K562 (cell line): ENCODE data around the gene ENOX2. TPM values are rescaled to one million over a fixed set of nuclear protein-coding genes. Genes with fewer than 3 reads are reported as not detected.

Experiments used
- ATF7 ChIP-seq: fragments of 450-650 bp; IDR thresholded peaks from 2 replicates; pipeline ENCODE4 v1.7.1; 2014; ENCODE audit warnings: mild to moderate bottlenecking, moderate library complexity
- CBX2 ChIP-seq: fragments of 200-600 bp; sonication (generic); IDR thresholded peaks from one replicate; pipeline ENCODE4 v1.6.1; 2012; ENCODE audit warnings: mild to moderate bottlenecking, low read length, inconsistent platforms; ENCODE audit not compliant: insufficient read depth, poor library complexity, severe bottlenecking
- CBX3 ChIP-seq, 2 experiments: IDR thresholded peaks; 1 replicate in 1 of 2; 2 replicates in 1 of 2; pipeline ENCODE4 v1.6.1; 2012; ENCODE audit warnings: inconsistent platforms in 2 of 2, low read length in 2 of 2, borderline replicate concordance in 1 of 2, control low read depth in 1 of 2
- ERF ChIP-seq: fragments of 450-650 bp; formaldehyde crosslinking; IDR thresholded peaks from 2 replicates; pipeline ENCODE4 v1.4.0; 2020; ENCODE audit warnings: mild to moderate bottlenecking, mixed read lengths
- PTBP1 ChIP-seq: fragments of 200-400 bp; formaldehyde crosslinking; IDR thresholded peaks from 2 replicates; pipeline ENCODE4 v1.6.1; 2017; ENCODE audit warnings: low read depth, low read length
- SLC30A9 ChIP-seq: fragments of 250-450 bp; sonication (Bioruptor Pico); IDR thresholded peaks from 2 replicates; pipeline ENCODE4 v1.8.0; 2022; ENCODE audit warnings: mild to moderate bottlenecking, moderate library complexity
- SMARCA5 ChIP-seq: fragments of 450-650 bp; IDR thresholded peaks from 2 replicates; pipeline ENCODE4 v1.6.1; 2016
- TAF9B ChIP-seq: fragments of 450-650 bp; IDR thresholded peaks from 2 replicates; pipeline ENCODE4 v1.6.1; 2018; ENCODE audit warnings: mild to moderate bottlenecking; ENCODE audit not compliant: partially characterized antibody
- TAL1 ChIP-seq: fragments of 450-650 bp; IDR thresholded peaks from 2 replicates; pipeline ENCODE4 v1.6.1; 2016; ENCODE audit warnings: mild to moderate bottlenecking
- TEAD4 ChIP-seq, 2 experiments: sonication (generic) in 1 of 2; formaldehyde crosslinking in 1 of 2; IDR thresholded peaks; 2 replicates each; pipeline versions ENCODE4 v1.6.1 to v1.8.0; 2012 to 2022; ENCODE audit warnings: borderline replicate concordance in 1 of 2, inconsistent platforms in 1 of 2, low read length in 1 of 2, mild to moderate bottlenecking in 1 of 2, missing genetic modification reagents in 1 of 2
- TRIM24 ChIP-seq, 2 experiments: fragments of 450-650 bp; IDR thresholded peaks; 2 replicates each; pipeline ENCODE4 v1.6.1; 2016
- ZNF143 ChIP-seq: sonication (generic); formaldehyde crosslinking; IDR thresholded peaks from 2 replicates; pipeline ENCODE4 v1.9.0; 2022; ENCODE audit warnings: mild to moderate bottlenecking, missing genetic modification reagents
- ZNF274 ChIP-seq: IDR thresholded peaks from 2 replicates; pipeline ENCODE4 v1.6.1; 2011; ENCODE audit warnings: low read depth, mild to moderate bottlenecking, low read length, moderate library complexity, borderline replicate concordance
- ZNF445 ChIP-seq: fragments of 250-450 bp; sonication (Bioruptor Pico); IDR thresholded peaks from 2 replicates; pipeline ENCODE4 v1.4.0; 2020; ENCODE audit warnings: low read depth, mild to moderate bottlenecking, moderate library complexity
- polyA plus RNA-seq, 8 experiments: library from polyadenylated mRNA; depleted of rRNA in 4 of 8; stranded (reverse) in 5 of 8; unstranded in 3 of 8; fragments of >200 nt; fragmentation: Nextera tagmentation in 2 of 8; fragmentation: Illumina TruSeq in 1 of 8; extraction: Ambion mirVana in 2 of 8; extraction: Trizol in 1 of 8; gene quantifications; 2 replicates each; pipeline versions ENCODE4 v1.2.1 to v1.2.3, GENCODE V29; 2011 to 2014; ENCODE audit warnings: inconsistent platforms in 1 of 8, missing spikeins in 1 of 8
- total RNA-seq, 7 experiments: library from RNA; depleted of rRNA in 6 of 7; stranded (reverse); fragments of >200 nt in 6 of 7; fragmentation: Illumina TruSeq in 2 of 7; extraction: Trizol in 2 of 7; gene quantifications; 2 replicates each; pipeline versions ENCODE4 v1.2.1 to v1.2.3, GENCODE V29; 2011 to 2021; ENCODE audit warnings: low replicate concordance in 1 of 7
- TF ChIP-seq, protein P1 (sequence below): fragments of 250-450 bp; sonication (Bioruptor Pico); IDR thresholded peaks from 2 replicates; pipeline ENCODE4 v1.4.0; 2020
- TF ChIP-seq, protein P2 (sequence below): sonication (generic); formaldehyde crosslinking; IDR thresholded peaks from 2 replicates; pipeline ENCODE4 v1.8.0; 2022; ENCODE audit warnings: missing genetic modification reagents, mild to moderate bottlenecking, moderate library complexity, borderline replicate concordance
- TF ChIP-seq, protein P3 (sequence below): fragments of 450-650 bp; IDR thresholded peaks from 2 replicates; pipeline ENCODE4 v1.6.1; 2016
- TF ChIP-seq, protein P4 (sequence below): fragments of 450-650 bp; IDR thresholded peaks from one replicate; pipeline ENCODE4 v1.6.1; 2018; ENCODE audit warnings: mild to moderate bottlenecking, moderate library complexity; ENCODE audit not compliant: partially characterized antibody
- TF ChIP-seq, protein P5 (sequence below), 2 experiments: fragments of 450-650 bp in 1 of 2; sonication (generic) in 1 of 2; formaldehyde crosslinking in 1 of 2; IDR thresholded peaks in 1 of 2; conservative IDR thresholded peaks in 1 of 2; 2 replicates each; pipeline versions ENCODE4 v1.6.1 to v1.8.1; 2016 to 2023; ENCODE audit warnings: mild to moderate bottlenecking in 2 of 2, moderate library complexity in 2 of 2, inconsistent platforms in 1 of 2, missing genetic modification reagents in 1 of 2

Gene ENOX2
- total and polyA plus RNA-seq, 9 of the 15 experiments (the other 6 are each of a cell fraction or from before 2014, with no cell fraction given), result 6.1 to 24.0 (median 13.8) TPM

DNA sequence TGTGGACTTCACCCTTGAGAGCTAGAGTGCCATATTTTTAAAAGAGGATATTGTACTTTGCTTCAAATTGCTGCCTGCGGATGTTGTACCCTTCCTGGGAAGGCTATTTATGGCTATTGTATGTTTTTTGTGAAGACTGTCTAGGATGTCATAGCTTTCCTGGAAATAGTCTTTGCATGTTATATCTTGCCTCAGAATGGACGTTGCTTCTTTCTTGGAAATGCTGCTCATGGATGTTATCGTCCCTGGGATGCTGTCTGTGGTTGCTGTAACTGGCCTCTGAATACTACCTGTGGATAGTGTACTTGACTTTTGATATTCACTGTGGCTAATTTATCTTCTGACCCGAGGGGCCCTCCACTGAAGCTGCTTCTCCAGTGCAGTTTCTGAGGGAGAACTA lies 146.8 kb downstream of the ENOX2 start (continued):
- TF ChIP-seq, protein P1, sequence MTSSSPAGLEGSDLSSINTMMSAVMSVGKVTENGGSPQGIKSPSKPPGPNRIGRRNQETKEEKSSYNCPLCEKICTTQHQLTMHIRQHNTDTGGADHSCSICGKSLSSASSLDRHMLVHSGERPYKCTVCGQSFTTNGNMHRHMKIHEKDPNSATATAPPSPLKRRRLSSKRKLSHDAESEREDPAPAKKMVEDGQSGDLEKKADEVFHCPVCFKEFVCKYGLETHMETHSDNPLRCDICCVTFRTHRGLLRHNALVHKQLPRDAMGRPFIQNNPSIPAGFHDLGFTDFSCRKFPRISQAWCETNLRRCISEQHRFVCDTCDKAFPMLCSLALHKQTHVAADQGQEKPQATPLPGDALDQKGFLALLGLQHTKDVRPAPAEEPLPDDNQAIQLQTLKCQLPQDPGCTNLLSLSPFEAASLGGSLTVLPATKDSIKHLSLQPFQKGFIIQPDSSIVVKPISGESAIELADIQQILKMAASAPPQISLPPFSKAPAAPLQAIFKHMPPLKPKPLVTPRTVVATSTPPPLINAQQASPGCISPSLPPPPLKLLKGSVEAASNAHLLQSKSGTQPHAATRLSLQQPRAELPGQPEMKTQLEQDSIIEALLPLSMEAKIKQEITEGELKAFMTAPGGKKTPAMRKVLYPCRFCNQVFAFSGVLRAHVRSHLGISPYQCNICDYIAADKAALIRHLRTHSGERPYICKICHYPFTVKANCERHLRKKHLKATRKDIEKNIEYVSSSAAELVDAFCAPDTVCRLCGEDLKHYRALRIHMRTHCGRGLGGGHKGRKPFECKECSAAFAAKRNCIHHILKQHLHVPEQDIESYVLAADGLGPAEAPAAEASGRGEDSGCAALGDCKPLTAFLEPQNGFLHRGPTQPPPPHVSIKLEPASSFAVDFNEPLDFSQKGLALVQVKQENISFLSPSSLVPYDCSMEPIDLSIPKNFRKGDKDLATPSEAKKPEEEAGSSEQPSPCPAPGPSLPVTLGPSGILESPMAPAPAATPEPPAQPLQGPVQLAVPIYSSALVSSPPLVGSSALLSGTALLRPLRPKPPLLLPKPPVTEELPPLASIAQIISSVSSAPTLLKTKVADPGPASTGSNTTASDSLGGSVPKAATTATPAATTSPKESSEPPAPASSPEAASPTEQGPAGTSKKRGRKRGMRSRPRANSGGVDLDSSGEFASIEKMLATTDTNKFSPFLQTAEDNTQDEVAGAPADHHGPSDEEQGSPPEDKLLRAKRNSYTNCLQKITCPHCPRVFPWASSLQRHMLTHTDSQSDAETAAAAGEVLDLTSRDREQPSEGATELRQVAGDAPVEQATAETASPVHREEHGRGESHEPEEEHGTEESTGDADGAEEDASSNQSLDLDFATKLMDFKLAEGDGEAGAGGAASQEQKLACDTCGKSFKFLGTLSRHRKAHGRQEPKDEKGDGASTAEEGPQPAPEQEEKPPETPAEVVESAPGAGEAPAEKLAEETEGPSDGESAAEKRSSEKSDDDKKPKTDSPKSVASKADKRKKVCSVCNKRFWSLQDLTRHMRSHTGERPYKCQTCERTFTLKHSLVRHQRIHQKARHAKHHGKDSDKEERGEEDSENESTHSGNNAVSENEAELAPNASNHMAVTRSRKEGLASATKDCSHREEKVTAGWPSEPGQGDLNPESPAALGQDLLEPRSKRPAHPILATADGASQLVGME (CRISPR knock-in tag), result no peak
- no peak for TF ChIP-seq TAF9B
- TF ChIP-seq TAL1, result peak; percentile 57
- no peak for TF ChIP-seq SLC30A9 (CRISPR knock-in tag)
- TF ChIP-seq, protein P2, sequence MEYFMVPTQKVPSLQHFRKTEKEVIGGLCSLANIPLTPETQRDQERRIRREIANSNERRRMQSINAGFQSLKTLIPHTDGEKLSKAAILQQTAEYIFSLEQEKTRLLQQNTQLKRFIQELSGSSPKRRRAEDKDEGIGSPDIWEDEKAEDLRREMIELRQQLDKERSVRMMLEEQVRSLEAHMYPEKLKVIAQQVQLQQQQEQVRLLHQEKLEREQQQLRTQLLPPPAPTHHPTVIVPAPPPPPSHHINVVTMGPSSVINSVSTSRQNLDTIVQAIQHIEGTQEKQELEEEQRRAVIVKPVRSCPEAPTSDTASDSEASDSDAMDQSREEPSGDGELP (CRISPR knock-in tag), result no peak
- TF ChIP-seq ATF7, result no peak; the same call in 1 of the 2 replicates
- TF ChIP-seq CBX2, result no peak
- TF ChIP-seq TEAD4 (IDR thresholded peaks at IDR 0.05; ENCODE audit: low read length), result peak; percentile 72; the same call in 1 of the 2 replicates
- TF ChIP-seq TEAD4 (CRISPR knock-in tag; IDR thresholded peaks at IDR 0.05; ENCODE audit: borderline replicate concordance), result no peak
- no peak for TF ChIP-seq CBX3 (IDR thresholded peaks at IDR 0.05; ENCODE audit: borderline replicate concordance in 1 of 2, low read length in 2 of 2)
- TF ChIP-seq TRIM24 (IDR thresholded peaks at IDR 0.05), result peak in 1 of 2 experiments; percentile 63; a peak in 2 of 4 replicates
- TF ChIP-seq, protein P3, sequence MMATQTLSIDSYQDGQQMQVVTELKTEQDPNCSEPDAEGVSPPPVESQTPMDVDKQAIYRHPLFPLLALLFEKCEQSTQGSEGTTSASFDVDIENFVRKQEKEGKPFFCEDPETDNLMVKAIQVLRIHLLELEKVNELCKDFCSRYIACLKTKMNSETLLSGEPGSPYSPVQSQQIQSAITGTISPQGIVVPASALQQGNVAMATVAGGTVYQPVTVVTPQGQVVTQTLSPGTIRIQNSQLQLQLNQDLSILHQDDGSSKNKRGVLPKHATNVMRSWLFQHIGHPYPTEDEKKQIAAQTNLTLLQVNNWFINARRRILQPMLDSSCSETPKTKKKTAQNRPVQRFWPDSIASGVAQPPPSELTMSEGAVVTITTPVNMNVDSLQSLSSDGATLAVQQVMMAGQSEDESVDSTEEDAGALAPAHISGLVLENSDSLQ, result peak; percentile 44; the same call in 1 of the 2 replicates
- TF ChIP-seq, protein P4, sequence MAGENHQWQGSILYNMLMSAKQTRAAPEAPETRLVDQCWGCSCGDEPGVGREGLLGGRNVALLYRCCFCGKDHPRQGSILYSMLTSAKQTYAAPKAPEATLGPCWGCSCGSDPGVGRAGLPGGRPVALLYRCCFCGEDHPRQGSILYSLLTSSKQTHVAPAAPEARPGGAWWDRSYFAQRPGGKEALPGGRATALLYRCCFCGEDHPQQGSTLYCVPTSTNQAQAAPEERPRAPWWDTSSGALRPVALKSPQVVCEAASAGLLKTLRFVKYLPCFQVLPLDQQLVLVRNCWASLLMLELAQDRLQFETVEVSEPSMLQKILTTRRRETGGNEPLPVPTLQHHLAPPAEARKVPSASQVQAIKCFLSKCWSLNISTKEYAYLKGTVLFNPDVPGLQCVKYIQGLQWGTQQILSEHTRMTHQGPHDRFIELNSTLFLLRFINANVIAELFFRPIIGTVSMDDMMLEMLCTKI, result no peak
- TF ChIP-seq ZNF143 (CRISPR knock-in tag), result no peak
- TF ChIP-seq, protein P5, sequence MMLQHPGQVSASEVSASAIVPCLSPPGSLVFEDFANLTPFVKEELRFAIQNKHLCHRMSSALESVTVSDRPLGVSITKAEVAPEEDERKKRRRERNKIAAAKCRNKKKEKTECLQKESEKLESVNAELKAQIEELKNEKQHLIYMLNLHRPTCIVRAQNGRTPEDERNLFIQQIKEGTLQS (IDR thresholded peaks at IDR 0.05), result no peak
- TF ChIP-seq, protein P5 (CRISPR knock-in tag; conservative IDR thresholded peaks at IDR 0.05), result no peak
- no peak for TF ChIP-seq SMARCA5
- no peak for TF ChIP-seq ERF
- TF ChIP-seq ZNF445, result no peak
- TF ChIP-seq ZNF274, result no peak
- TF ChIP-seq PTBP1, result no peak
